Activated T-cell treated with anti-CD3 and anti-CD28 coated beads, Interleukin-2, amount 50 U/mL, for 72 hours (primary cell): Measurements from ENCODE around the gene FMN1. TPM values are rescaled to one million over a fixed set of nuclear protein-coding genes. Genes with fewer than 3 reads are reported as not detected.

Experiments used
- ATAC-seq, 2 donors: fragments of 150-1000 bp; cut with Tn5 transposase; replicated peaks in 1 of 2; 2 replicates each; pipeline ENCODE4 v1.10.0; 2021; ENCODE audit warnings: moderate library complexity in 2 of 2, mild to moderate bottlenecking in 1 of 2
- DNase-seq, 2 donors: peaks; one replicate each; pipeline ENCODE4 v3.0.0; 2021 to 2022; ENCODE audit warnings: mixed read lengths in 1 of 2
- H3K27ac Mint-ChIP-seq: one replicate; pipeline ENCODE4 v1.8.0; 2022; ENCODE audit warnings: mild to moderate bottlenecking, moderate library complexity, mixed read lengths
- H3K27me3 Mint-ChIP-seq: one replicate; pipeline ENCODE4 v1.8.0; 2022; ENCODE audit warnings: low read depth, mixed read lengths
- H3K36me3 Mint-ChIP-seq, 2 donors: one replicate each; pipeline ENCODE4 v1.8.0; 2022; ENCODE audit warnings: mixed read lengths in 2 of 2, mild to moderate bottlenecking in 1 of 2; ENCODE audit not compliant: insufficient read depth in 2 of 2
- H3K4me1 Mint-ChIP-seq: one replicate; pipeline ENCODE4 v1.8.0; 2022; ENCODE audit warnings: low read depth, mixed read lengths
- H3K4me3 Mint-ChIP-seq, 2 donors: one replicate each; pipeline ENCODE4 v1.8.0; 2022; ENCODE audit warnings: mild to moderate bottlenecking in 2 of 2, mixed read lengths in 2 of 2, moderate library complexity in 2 of 2
- H3K9me3 Mint-ChIP-seq, 2 donors: one replicate each; pipeline ENCODE4 v1.8.0; 2022; ENCODE audit warnings: mixed read lengths in 2 of 2
- total RNA-seq, 2 donors: library from RNA; stranded (reverse); gene quantifications; one replicate each; pipeline ENCODE4 v1.2.3, GENCODE V29; 2022

The FMN1 gene
- total RNA-seq, 2 donors from 2014 or later, result 0.74 to 1.1 TPM

- no peaks in the 10 kb centered on the region for H3K27me3 Mint-ChIP-seq
- H3K36me3 Mint-ChIP-seq, result no peaks in the 10 kb centered on the region
- H3K9me3 Mint-ChIP-seq, result peaks cover 1 to 2% of the 10 kb centered on the region in 2 donors
- no peak overlapping the region for H3K4me3 Mint-ChIP-seq
- H3K27ac Mint-ChIP-seq, result no peak overlapping the region
- ATAC-seq, result no peak
- no peaks in the 10 kb centered on the region for H3K4me1 Mint-ChIP-seq
- no peak for DNase-seq
Observed at GRCh38 chr15:32830241-32830640, 364.3 kb downstream of the FMN1 start.

- no peaks in the 10 kb centered on the region for H3K36me3 Mint-ChIP-seq
- DNase-seq (no peak), ATAC-seq (no peak)
- no peaks in the 10 kb centered on the region for H3K4me1 Mint-ChIP-seq
- H3K4me3 Mint-ChIP-seq, result no peak overlapping the region
- no peak overlapping the region for H3K27ac Mint-ChIP-seq
- H3K9me3 Mint-ChIP-seq, result peaks cover 1 to 2% of the 10 kb centered on the region in 2 donors
- H3K27me3 Mint-ChIP-seq, result no peaks in the 10 kb centered on the region
Observed at GRCh38 chr15:32829436-32829835, 365.1 kb downstream of the FMN1 start.

GRCh38 chr15:32828507-32829186 lies 365.9 kb downstream of the FMN1 start:
- Mint-ChIP-seq H3K4me3 (no peak overlapping the region), H3K9me3 (peaks cover 1 to 2% of the 10 kb centered on the region in 2 donors), H3K4me1 (no peaks in the 10 kb centered on the region), H3K36me3 (no peaks in the 10 kb centered on the region), H3K27ac (no peak overlapping the region), H3K27me3 (no peaks in the 10 kb centered on the region)
- DNase-seq, result no peak
- ATAC-seq, result no peak

- Mint-ChIP-seq H3K4me3 (no peak overlapping the region), H3K36me3 (no peaks in the 10 kb centered on the region), H3K4me1 (no peaks in the 10 kb centered on the region), H3K27me3 (no peaks in the 10 kb centered on the region), H3K27ac (no peak overlapping the region), H3K9me3 (no peaks in the 10 kb centered on the region)
- DNase-seq, result no peak
- no peak for ATAC-seq
Observed at GRCh38 chr15:32826685-32827084, 367.8 kb downstream of the FMN1 start.

GRCh38 chr15:32825219-32825618 lies 369.3 kb downstream of the FMN1 start:
- Mint-ChIP-seq H3K27me3 (no peaks in the 10 kb centered on the region), H3K27ac (no peak overlapping the region), H3K4me3 (no peak overlapping the region), H3K4me1 (no peaks in the 10 kb centered on the region), H3K36me3 (no peaks in the 10 kb centered on the region), H3K9me3 (no peaks in the 10 kb centered on the region)
- DNase-seq, result no peak
- no peak for ATAC-seq

GRCh38 chr15:32824777-32825176 lies 369.7 kb downstream of the FMN1 start:
- Mint-ChIP-seq H3K27ac (no peak overlapping the region), H3K4me3 (no peak overlapping the region), H3K4me1 (no peaks in the 10 kb centered on the region), H3K36me3 (no peaks in the 10 kb centered on the region), H3K27me3 (no peaks in the 10 kb centered on the region), H3K9me3 (no peaks in the 10 kb centered on the region)
- ATAC-seq (no peak), DNase-seq (no peak)

GRCh38 chr15:32823750-32824149 lies 370.8 kb downstream of the FMN1 start:
- Mint-ChIP-seq H3K4me3 (no peak overlapping the region), H3K9me3 (no peaks in the 10 kb centered on the region), H3K36me3 (no peaks in the 10 kb centered on the region), H3K27ac (no peak overlapping the region), H3K27me3 (no peaks in the 10 kb centered on the region), H3K4me1 (no peaks in the 10 kb centered on the region)
- ATAC-seq (no peak), DNase-seq (no peak)

GRCh38 chr15:32822739-32823138 lies 371.8 kb downstream of the FMN1 start:
- DNase-seq (no peak), ATAC-seq (no peak)
- Mint-ChIP-seq H3K36me3 (no peaks in the 10 kb centered on the region), H3K9me3 (no peaks in the 10 kb centered on the region), H3K4me1 (no peaks in the 10 kb centered on the region), H3K27ac (no peak overlapping the region), H3K4me3 (no peak overlapping the region), H3K27me3 (no peaks in the 10 kb centered on the region)

- Mint-ChIP-seq H3K4me1 (no peaks in the 10 kb centered on the region), H3K4me3 (no peak overlapping the region), H3K27ac (no peak overlapping the region), H3K27me3 (no peaks in the 10 kb centered on the region), H3K36me3 (no peaks in the 10 kb centered on the region), H3K9me3 (no peaks in the 10 kb centered on the region)
- ATAC-seq (no peak), DNase-seq (no peak)
Observed at GRCh38 chr15:32819448-32819847, 375.1 kb downstream of the FMN1 start.

GRCh38 chr15:32818758-32819447 lies 375.6 kb downstream of the FMN1 start:
- no peak for ATAC-seq
- Mint-ChIP-seq H3K4me3 (no peak overlapping the region), H3K9me3 (no peaks in the 10 kb centered on the region), H3K27me3 (no peaks in the 10 kb centered on the region), H3K27ac (no peak overlapping the region), H3K36me3 (no peaks in the 10 kb centered on the region), H3K4me1 (no peaks in the 10 kb centered on the region)
- DNase-seq, result no peak

GRCh38 chr15:32817577-32817976 lies 376.9 kb downstream of the FMN1 start:
- Mint-ChIP-seq H3K36me3 (no peaks in the 10 kb centered on the region), H3K4me1 (no peaks in the 10 kb centered on the region), H3K27ac (no peak overlapping the region), H3K27me3 (no peaks in the 10 kb centered on the region), H3K9me3 (no peaks in the 10 kb centered on the region), H3K4me3 (no peak overlapping the region)
- ATAC-seq (no peak), DNase-seq (no peak)

- ATAC-seq (no peak), DNase-seq (no peak)
- Mint-ChIP-seq H3K4me3 (no peak overlapping the region), H3K27ac (no peak overlapping the region), H3K9me3 (peaks cover 0 to 5% of the 10 kb centered on the region in 2 donors), H3K4me1 (peaks cover 8% of the 10 kb centered on the region), H3K36me3 (peaks cover 0 to 5% of the 10 kb centered on the region in 2 donors), H3K27me3 (peaks cover 16% of the 10 kb centered on the region)
Observed at GRCh38 chr15:32807331-32807730, 387.2 kb downstream of the FMN1 start.

- Mint-ChIP-seq H3K27ac (no peak overlapping the region), H3K27me3 (peaks cover 16% of the 10 kb centered on the region), H3K4me3 (no peak overlapping the region), H3K4me1 (peaks cover 13% of the 10 kb centered on the region), H3K36me3 (peaks cover 0 to 5% of the 10 kb centered on the region in 2 donors), H3K9me3 (peaks cover 0 to 5% of the 10 kb centered on the region in 2 donors)
- ATAC-seq, result no peak
- no peak for DNase-seq
Observed at GRCh38 chr15:32803631-32804030, 390.9 kb downstream of the FMN1 start.
